ENCODE results near the gene NPC1L1. TPM values are rescaled to one million over a fixed set of nuclear protein-coding genes. Genes with fewer than 3 reads are reported as not detected.

The NPC1L1 gene
- total RNA-seq, 1 donor from 2014 or later, result not detected

GRCh38 chr7:44463169-44463808 is 77.8 kb downstream of the NPC1L1 start:
- intact Hi-C loops (cut with micrococcal nuclease), result no loop called here
- no peak for DNase-seq

More at GRCh38 chr7:44463169-44463808, 77.8 kb downstream of the NPC1L1 start:
- peak; percentile 33 for ATAC-seq

Other genes starting within 250 kb of the NPC1L1 start
- gene CAMK2B, start 215.7 kb downstream of the NPC1L1 start, total RNA-seq, result 98.4 TPM
- 104 TPM for gene NUDCD3, start 50.7 kb downstream of the NPC1L1 start, total RNA-seq
- gene DDX56, start 32.6 kb upstream of the NPC1L1 start, total RNA-seq, result 31.6 TPM
- gene TMED4, start 40.9 kb upstream of the NPC1L1 start, total RNA-seq, result 56.7 TPM
- 701 TPM for gene OGDH, start 65.3 kb upstream of the NPC1L1 start, total RNA-seq
- 64.8 TPM for gene ZMIZ2, start 207.5 kb upstream of the NPC1L1 start, total RNA-seq